ENCODE results near the gene WNK4.

Gene WNK4

GRCh38 chr17:42797067-42798007, 16.9 kb downstream of the WNK4 start:
- no peak for DNase-seq (ENCODE audit: low spot score)

GRCh38 chr17:42798011-42798382, 17.6 kb downstream of the WNK4 start:
- no peak for DNase-seq (ENCODE audit: low spot score)

GRCh38 chr17:42798383-42799380, 18.3 kb downstream of the WNK4 start, which contains the start of the genes CNTD1 and COA3:
CNTD1 (plus strand) TSS chr17:42798861; CDS start chr17:42799068, 207 bp downstream.
COA3 (minus strand) TSS chr17:42798704; CDS start chr17:42798681, 23 bp downstream.
- DNase-seq (ENCODE audit: low spot score) = peak; percentile 97

GRCh38 chr17:42803074-42803883, 22.9 kb downstream of the WNK4 start:
- DNase-seq (ENCODE audit: low spot score) = no peak

- DNase-seq (ENCODE audit: low spot score) = no peak
Observed at GRCh38 chr17:42804918-42805367, 24.5 kb downstream of the WNK4 start.

- DNase-seq (ENCODE audit: low spot score) = no peak
Observed at GRCh38 chr17:42806249-42806648, 25.8 kb downstream of the WNK4 start.

GRCh38 chr17:42809250-42809649, 28.8 kb downstream of the WNK4 start:
- no peak for DNase-seq (ENCODE audit: low spot score)

GRCh38 chr17:42814633-42815399, 34.4 kb downstream of the WNK4 start:
- DNase-seq (ENCODE audit: low spot score) = no peak

GRCh38 chr17:42817866-42818265, 37.5 kb downstream of the WNK4 start:
- no peak for DNase-seq (ENCODE audit: low spot score)

- DNase-seq (ENCODE audit: low spot score) = no peak
Observed at GRCh38 chr17:42818379-42818778, 38.0 kb downstream of the WNK4 start.

- DNase-seq (ENCODE audit: low spot score) = peak; percentile 78
Observed at GRCh38 chr17:42819939-42820535, 39.6 kb downstream of the WNK4 start.

GRCh38 chr17:42821176-42821575, 40.8 kb downstream of the WNK4 start:
- no peak for DNase-seq (ENCODE audit: low spot score)

GRCh38 chr17:42827472-42827871, 47.1 kb downstream of the WNK4 start:
- no peak for DNase-seq (ENCODE audit: low spot score)

- no peak for DNase-seq (ENCODE audit: low spot score)
Observed at GRCh38 chr17:42830971-42831370, 50.6 kb downstream of the WNK4 start.

GRCh38 chr17:42832213-42832933, 52.0 kb downstream of the WNK4 start:
- DNase-seq (ENCODE audit: low spot score) = no peak

- peak; percentile 97 for DNase-seq (ENCODE audit: low spot score)
Observed at GRCh38 chr17:42832934-42833766, 52.7 kb downstream of the WNK4 start, which contains the start of gene PSME3. PSME3 (plus strand) TSS chr17:42833397; CDS start chr17:42833632, 235 bp downstream.

- DNase-seq (ENCODE audit: low spot score) = no peak
Observed at GRCh38 chr17:42833767-42834422, 53.5 kb downstream of the WNK4 start.

- no peak for DNase-seq (ENCODE audit: low spot score)
Observed at GRCh38 chr17:42835732-42836131, 55.3 kb downstream of the WNK4 start.

Measured in iPS-NIHi11 (cell line).